Measurements from ENCODE around the gene SYCN.

DNA sequence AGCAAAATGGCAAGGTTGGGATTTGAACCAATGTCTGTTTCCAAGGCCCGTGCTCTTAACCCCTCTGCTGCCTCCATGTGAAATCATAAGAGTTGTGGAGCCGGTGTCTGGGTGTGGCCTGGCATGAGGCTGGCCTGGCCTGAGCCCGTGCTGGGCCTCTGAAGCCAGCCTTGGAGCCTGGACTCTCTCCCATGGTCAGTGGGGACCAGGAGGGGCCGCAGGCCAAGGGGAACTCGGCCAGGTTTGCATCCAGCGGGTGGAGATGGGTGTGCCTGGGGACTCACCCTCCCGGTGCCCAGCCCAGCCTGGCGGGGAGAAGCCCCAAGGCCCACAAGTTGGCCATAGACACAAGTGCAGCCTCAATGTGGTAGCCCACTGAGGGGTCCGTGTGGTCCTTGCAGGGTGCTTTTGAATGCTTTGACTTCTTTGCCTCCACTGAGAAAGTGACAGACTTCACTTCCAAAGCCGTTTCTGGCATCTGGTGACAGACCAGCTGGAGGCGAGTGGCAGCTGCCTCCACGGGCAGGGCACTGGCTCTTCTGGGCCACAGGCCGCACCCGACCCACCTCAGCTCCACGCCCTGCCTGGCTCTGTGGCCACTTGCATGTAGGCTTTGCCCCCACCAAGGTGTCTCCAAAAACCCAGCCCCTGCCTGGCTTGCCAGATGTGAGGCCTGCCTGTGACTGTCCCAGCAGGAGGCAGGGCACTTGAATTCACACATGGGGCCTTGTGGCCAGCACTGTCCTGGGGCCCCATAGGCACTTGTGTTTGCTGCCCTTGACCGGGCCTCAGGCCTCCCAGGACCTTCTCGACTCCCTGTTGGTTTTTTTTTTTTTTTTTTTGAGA, 33.5 kb downstream of the SYCN start:
- TF ChIP-seq TAF1 (IDR thresholded peaks at IDR 0.05; ENCODE audit: low read depth, low read length) = no peak
- TF ChIP-seq POLR2AphosphoS5 (IDR thresholded peaks at IDR 0.05; ENCODE audit: low read depth, low read length) = no peak

Measured in GM12891 (cell line).